Colonic mucosa (tissue), 4 donors: ENCODE results near the gene SPINK2. TPM values are rescaled to one million over a fixed set of nuclear protein-coding genes. Genes with fewer than 3 reads are reported as not detected.

Source experiments
- DNase-seq: peaks from one replicate; pipeline ENCODE4 v3.0.0-alpha.2; 2020
- H3K27ac ChIP-seq: fragments of 200-600 bp; one replicate; pipeline ENCODE4 v1.8.0; 2021
- H3K27me3 ChIP-seq: fragments of 200-600 bp; one replicate; pipeline ENCODE4 v1.8.0; 2021
- H3K36me3 ChIP-seq: fragments of 200-600 bp; one replicate; pipeline ENCODE4 v1.8.0; 2021
- H3K4me1 ChIP-seq: fragments of 200-600 bp; one replicate; pipeline ENCODE4 v1.8.0; 2021; ENCODE audit warnings: mild to moderate bottlenecking
- H3K4me3 ChIP-seq: fragments of 200-600 bp; one replicate; pipeline ENCODE4 v1.8.0; 2021
- H3K9ac ChIP-seq, 2 donors: one replicate each; pipeline ENCODE4 v1.7.0; 2013; ENCODE audit warnings: control low read depth in 2 of 2, low read depth in 2 of 2, low read length in 2 of 2
- H3K9me3 ChIP-seq: fragments of 200-600 bp; one replicate; pipeline ENCODE4 v1.8.0; 2021
- intact Hi-C: fragments of 100-400 bp; cut with DNase I; formaldehyde crosslinking; loops from one replicate; pipeline ENCODE4 v1.14.1; 2022
- total RNA-seq, 2 donors: library from RNA; stranded (reverse); fragmentation: NEBNext Ultra II Directional in 1 of 2; extraction: Animal tissue kit (Norgen Biotek cat#: 25700) in 1 of 2; gene quantifications; one replicate each; pipeline ENCODE4 v1.2.1, GENCODE V29; 2021
- TF ChIP-seq, protein P1 (sequence below): fragments of 200-600 bp; IDR thresholded peaks from one replicate; pipeline ENCODE4 v1.8.0; 2022; ENCODE audit warnings: antibody characterized with exemption, mild to moderate bottlenecking
- donor health status: healthy.
- donor health status: DM: no; HTN: no; CAD: no.
- donor health status: DM: no; HTN: no; CAD: no.

Gene SPINK2
- total RNA-seq, 2 donors from 2014 or later, result 0.96 TPM; not detected in 1

DNA sequence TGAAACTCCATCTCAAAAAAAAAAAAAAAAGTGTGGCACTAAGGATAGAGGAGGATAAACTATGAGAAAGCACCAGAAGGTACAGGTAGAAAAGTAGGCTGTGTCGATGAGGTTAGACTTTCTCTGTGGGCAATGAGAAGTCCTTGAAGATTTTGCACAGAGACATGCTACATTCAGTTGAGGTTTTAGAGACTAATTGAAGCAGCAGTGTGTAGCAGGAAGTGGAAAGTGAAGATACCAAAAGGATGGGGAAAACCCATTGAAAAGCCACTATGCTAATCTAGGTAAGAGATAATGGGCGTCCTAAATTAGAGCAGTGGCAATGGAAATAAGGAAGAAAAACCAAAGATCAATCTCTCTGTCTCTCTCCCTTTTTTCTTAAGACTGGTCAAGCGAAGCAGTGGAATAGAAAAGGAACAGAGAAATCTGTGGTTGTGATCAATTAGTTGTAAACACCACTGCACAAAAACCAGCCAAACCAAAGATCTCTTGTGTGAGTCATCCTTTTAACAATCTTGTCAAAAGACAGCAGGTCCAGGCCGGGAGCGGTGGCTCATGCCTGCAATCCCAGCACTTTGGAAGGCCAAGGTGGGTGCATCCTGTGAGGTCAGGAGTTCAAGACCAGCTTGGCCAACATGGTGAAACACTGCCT lies 3.5 kb downstream of the SPINK2 start:
- DNase-seq, result no peak
- Histone ChIP-seq H3K4me3 (no peak overlapping the region), H3K9ac (no peak overlapping the region), H3K27me3 (peaks cover 12% of the 10 kb centered on the region), H3K27ac (no peak overlapping the region), H3K4me1 (no peaks in the 10 kb centered on the region), H3K36me3 (no peaks in the 10 kb centered on the region), H3K9me3 (no peaks in the 10 kb centered on the region)
- TF ChIP-seq, protein P1, sequence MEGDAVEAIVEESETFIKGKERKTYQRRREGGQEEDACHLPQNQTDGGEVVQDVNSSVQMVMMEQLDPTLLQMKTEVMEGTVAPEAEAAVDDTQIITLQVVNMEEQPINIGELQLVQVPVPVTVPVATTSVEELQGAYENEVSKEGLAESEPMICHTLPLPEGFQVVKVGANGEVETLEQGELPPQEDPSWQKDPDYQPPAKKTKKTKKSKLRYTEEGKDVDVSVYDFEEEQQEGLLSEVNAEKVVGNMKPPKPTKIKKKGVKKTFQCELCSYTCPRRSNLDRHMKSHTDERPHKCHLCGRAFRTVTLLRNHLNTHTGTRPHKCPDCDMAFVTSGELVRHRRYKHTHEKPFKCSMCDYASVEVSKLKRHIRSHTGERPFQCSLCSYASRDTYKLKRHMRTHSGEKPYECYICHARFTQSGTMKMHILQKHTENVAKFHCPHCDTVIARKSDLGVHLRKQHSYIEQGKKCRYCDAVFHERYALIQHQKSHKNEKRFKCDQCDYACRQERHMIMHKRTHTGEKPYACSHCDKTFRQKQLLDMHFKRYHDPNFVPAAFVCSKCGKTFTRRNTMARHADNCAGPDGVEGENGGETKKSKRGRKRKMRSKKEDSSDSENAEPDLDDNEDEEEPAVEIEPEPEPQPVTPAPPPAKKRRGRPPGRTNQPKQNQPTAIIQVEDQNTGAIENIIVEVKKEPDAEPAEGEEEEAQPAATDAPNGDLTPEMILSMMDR, result no peak
- intact Hi-C loops, result no loop called here

DNA sequence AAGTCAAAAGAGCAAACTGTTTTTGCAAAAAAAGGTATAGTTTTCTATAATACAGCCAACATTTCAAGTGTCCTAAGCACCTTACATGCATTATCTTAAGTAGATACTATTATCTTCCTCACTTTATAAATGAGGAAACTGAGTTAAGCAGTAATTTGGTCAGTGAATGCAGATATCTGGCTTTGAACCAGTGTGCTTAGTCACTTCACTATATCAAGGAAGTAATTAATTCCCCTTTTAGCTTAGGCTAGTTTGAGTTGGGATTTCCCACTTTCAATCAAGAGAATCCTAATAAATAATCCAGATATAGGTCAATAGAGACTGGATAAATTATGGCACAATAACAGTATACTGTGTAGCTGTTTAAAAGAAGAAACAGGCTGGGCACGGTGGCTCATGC lies 14.8 kb downstream of the SPINK2 start:
- no peak overlapping the region for H3K27ac ChIP-seq
- intact Hi-C loops, result no loop called here
- TF ChIP-seq, protein P1, result no peak
- H3K9me3 ChIP-seq, result no peaks in the 10 kb centered on the region
- H3K36me3 ChIP-seq, result no peaks in the 10 kb centered on the region
- no peak for DNase-seq
- H3K4me1 ChIP-seq, result no peaks in the 10 kb centered on the region
- H3K27me3 ChIP-seq, result no peaks in the 10 kb centered on the region
- H3K4me3 ChIP-seq, result no peak overlapping the region
- no peak overlapping the region for H3K9ac ChIP-seq

DNA sequence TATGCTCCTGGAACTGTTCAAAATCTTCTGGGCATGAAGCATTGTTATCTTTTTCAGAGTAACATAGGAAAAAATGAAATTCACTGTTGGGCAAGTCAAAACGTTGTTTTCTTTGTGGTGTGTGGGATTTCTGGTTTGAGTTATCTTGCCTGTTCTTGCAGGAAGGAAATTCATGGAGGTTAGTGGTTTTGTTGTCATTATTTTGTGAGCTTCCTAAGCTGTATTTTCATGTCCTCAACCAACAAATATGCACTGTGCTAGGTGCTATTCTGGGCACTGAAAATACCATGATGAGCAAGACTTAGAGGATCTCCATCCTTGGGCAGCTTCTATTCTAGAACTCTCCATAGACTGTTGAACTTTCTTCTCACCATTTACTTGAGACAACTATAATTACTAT lies 16.9 kb downstream of the SPINK2 start:
- Histone ChIP-seq H3K36me3 (no peaks in the 10 kb centered on the region), H3K27me3 (no peaks in the 10 kb centered on the region), H3K9ac (no peak overlapping the region), H3K27ac (no peak overlapping the region), H3K9me3 (no peaks in the 10 kb centered on the region), H3K4me3 (no peak overlapping the region), H3K4me1 (no peaks in the 10 kb centered on the region)
- no peak for DNase-seq
- TF ChIP-seq, protein P1, result no peak
- intact Hi-C loops, result loop anchor here (5.0 kb wide), 2 partner anchors 137 to 227 kb away; no protein-coding TSS in a partner anchor

DNA sequence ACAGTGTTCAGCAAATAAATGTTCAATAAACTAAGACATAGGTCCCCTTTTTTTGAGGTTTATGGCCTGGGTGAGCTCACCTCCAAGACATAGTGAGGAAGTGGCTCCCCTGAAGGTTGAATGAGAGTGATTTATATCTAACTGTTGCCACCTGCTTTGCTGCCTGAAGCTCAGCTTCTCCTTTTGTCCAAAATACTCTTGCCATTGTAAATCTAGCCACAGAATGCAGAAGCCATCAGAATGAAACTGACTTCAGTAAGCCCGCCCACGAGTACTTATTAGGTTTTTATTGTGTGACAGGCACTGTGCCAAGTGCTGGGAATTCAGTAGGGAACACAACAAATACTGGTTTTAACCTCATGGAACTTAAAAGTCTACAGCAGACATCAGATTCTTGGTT lies 18.0 kb downstream of the SPINK2 start:
- intact Hi-C loops, result loop anchor here (5.0 kb wide), 2 partner anchors 136 to 226 kb away; no protein-coding TSS in a partner anchor

DNA sequence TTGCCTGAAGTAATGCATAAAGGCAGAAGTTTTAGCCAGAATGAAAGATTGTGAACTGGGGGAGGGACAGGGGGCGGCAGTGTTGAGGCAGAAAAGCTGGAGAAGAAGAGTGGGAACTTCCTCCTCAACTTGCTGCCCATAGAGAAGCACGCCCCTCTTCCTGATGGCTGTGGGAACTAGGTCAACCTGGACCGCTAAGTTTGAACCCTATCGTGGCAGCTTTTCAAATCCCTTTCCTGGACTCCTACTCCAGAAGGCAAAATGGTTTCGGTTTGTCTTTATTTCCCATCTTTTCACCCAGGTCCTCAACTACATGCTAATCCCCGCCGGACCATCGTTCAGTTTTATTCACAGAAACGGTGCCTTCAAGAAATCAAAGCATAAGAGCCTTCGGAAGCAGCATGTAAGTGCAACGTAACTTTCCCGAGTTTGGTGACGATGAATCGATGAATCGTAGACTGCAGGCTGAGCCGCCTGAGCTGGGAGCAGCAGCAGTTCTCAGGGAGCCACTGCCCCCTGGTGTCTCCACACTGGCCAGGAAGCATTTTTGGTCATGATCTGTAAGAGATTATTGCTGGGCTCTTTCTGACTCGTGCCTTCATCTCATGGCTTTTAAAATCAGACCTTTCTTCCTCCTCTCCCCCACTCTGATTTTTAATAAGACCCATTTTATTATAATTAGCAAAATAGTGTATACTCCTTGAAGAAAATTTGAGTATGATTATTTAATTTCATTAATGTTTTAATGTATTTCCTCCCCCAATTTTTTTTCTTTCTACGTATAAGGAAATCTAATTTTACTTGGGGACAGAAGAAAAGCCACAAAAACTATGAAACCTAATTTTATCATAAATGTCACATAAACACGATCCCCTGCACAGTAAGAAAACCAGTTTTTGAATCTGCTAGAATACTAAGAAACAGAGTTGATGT lies 21.4 kb downstream of the SPINK2 start:
- H3K36me3 ChIP-seq, result no peaks in the 10 kb centered on the region
- no peaks in the 10 kb centered on the region for H3K9me3 ChIP-seq
- TF ChIP-seq, protein P1, result peak; percentile 75
- peak overlapping the region; percentile 15 for H3K27ac ChIP-seq
- no peaks in the 10 kb centered on the region for H3K27me3 ChIP-seq
- peak overlapping the region; percentile 65 to 67 for H3K9ac ChIP-seq
- no peaks in the 10 kb centered on the region for H3K4me1 ChIP-seq
- H3K4me3 ChIP-seq, result peak overlapping the region; percentile 47
- intact Hi-C loops, result loop anchor here (5.0 kb wide), 2 partner anchors 133 to 223 kb away; no protein-coding TSS in a partner anchor
- DNase-seq, result peak; percentile 87

More for the DNA sequence above, 18.0 kb downstream of the SPINK2 start:
- no peak overlapping the region for H3K9ac ChIP-seq
- TF ChIP-seq, protein P1, result no peak
- DNase-seq, result no peak
- H3K9me3 ChIP-seq, result no peaks in the 10 kb centered on the region
- H3K36me3 ChIP-seq, result no peaks in the 10 kb centered on the region
- H3K4me1 ChIP-seq, result no peaks in the 10 kb centered on the region
- no peaks in the 10 kb centered on the region for H3K27me3 ChIP-seq
- H3K4me3 ChIP-seq, result no peak overlapping the region
- no peak overlapping the region for H3K27ac ChIP-seq
